ENCODE data around the gene SHROOM4.

The SHROOM4 gene

GRCh38 chrX:50780144-50780543 lies 33.9 kb downstream of the SHROOM4 start:
- DNase-seq = no peak

GRCh38 chrX:50779694-50780093 lies 34.3 kb downstream of the SHROOM4 start:
- DNase-seq = no peak

GRCh38 chrX:50778272-50778671 lies 35.7 kb downstream of the SHROOM4 start:
- DNase-seq = no peak

- no peak for DNase-seq
Observed at GRCh38 chrX:50776248-50776647, 37.7 kb downstream of the SHROOM4 start.

- DNase-seq = no peak
Observed at GRCh38 chrX:50771382-50771781, 42.6 kb downstream of the SHROOM4 start.

- DNase-seq = no peak
Observed at GRCh38 chrX:50770702-50771101, 43.3 kb downstream of the SHROOM4 start.

GRCh38 chrX:50769389-50770063 lies 44.5 kb downstream of the SHROOM4 start:
- DNase-seq = no peak

GRCh38 chrX:50768801-50769200 lies 45.2 kb downstream of the SHROOM4 start:
- DNase-seq = no peak

GRCh38 chrX:50765986-50766385 lies 48.0 kb downstream of the SHROOM4 start:
- DNase-seq = no peak

GRCh38 chrX:50762578-50762977 lies 51.4 kb downstream of the SHROOM4 start:
- no peak for DNase-seq

- DNase-seq = no peak
Observed at GRCh38 chrX:50756276-50756675, 57.7 kb downstream of the SHROOM4 start.

GRCh38 chrX:50751091-50751490 lies 62.9 kb downstream of the SHROOM4 start:
- no peak for DNase-seq

GRCh38 chrX:50747471-50747900 lies 66.5 kb downstream of the SHROOM4 start:
- DNase-seq = peak; percentile 17

GRCh38 chrX:50736656-50737055 lies 77.3 kb downstream of the SHROOM4 start:
- no peak for DNase-seq

GRCh38 chrX:50726296-50726695 lies 87.7 kb downstream of the SHROOM4 start:
- DNase-seq = no peak

- DNase-seq = no peak
Observed at GRCh38 chrX:50725310-50725709, 88.7 kb downstream of the SHROOM4 start.

GRCh38 chrX:50723006-50723405 lies 91.0 kb downstream of the SHROOM4 start:
- DNase-seq = no peak

- DNase-seq = no peak
Observed at GRCh38 chrX:50721764-50722521, 92.1 kb downstream of the SHROOM4 start.

- no peak for DNase-seq
Observed at GRCh38 chrX:50719614-50720013, 94.4 kb downstream of the SHROOM4 start.

- no peak for DNase-seq
Observed at GRCh38 chrX:50718776-50719175, 95.2 kb downstream of the SHROOM4 start.

GRCh38 chrX:50716706-50717105 lies 97.3 kb downstream of the SHROOM4 start:
- no peak for DNase-seq

GRCh38 chrX:50712777-50713176 lies 101.2 kb downstream of the SHROOM4 start:
- no peak for DNase-seq

GRCh38 chrX:50711907-50712306 lies 102.1 kb downstream of the SHROOM4 start:
- DNase-seq = no peak

GRCh38 chrX:50707955-50708699 lies 105.9 kb downstream of the SHROOM4 start:
- DNase-seq = no peak
